ENCODE results near the gene TXNDC2.
"Not testable (repeated sequence)": the region's sequence is repeated elsewhere in the genome, so short reads cannot be mapped to it uniquely, and the experiment has no call there.

DNA sequence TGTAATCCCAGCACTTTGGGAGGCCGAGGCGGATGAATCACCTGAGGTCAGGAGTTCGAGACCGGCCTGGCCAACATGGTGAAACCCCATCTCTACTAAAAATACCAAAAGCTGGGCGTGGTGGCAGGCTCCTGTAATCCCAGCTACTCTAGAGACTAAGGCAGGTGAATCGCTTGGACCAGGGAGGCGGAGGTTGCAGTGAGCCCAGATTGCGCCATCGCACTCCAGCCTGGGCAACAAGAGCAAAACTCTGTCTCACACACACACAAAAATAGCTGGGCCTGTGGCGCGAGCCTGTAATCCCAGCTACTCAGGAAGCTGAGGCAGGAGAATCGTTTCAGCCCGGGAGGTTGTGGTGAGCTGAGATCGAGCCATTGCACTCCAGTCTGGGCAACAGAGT is 16.5 kb downstream of the TXNDC2 start:
- TF ChIP-seq, protein P1, sequence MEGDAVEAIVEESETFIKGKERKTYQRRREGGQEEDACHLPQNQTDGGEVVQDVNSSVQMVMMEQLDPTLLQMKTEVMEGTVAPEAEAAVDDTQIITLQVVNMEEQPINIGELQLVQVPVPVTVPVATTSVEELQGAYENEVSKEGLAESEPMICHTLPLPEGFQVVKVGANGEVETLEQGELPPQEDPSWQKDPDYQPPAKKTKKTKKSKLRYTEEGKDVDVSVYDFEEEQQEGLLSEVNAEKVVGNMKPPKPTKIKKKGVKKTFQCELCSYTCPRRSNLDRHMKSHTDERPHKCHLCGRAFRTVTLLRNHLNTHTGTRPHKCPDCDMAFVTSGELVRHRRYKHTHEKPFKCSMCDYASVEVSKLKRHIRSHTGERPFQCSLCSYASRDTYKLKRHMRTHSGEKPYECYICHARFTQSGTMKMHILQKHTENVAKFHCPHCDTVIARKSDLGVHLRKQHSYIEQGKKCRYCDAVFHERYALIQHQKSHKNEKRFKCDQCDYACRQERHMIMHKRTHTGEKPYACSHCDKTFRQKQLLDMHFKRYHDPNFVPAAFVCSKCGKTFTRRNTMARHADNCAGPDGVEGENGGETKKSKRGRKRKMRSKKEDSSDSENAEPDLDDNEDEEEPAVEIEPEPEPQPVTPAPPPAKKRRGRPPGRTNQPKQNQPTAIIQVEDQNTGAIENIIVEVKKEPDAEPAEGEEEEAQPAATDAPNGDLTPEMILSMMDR (conservative IDR thresholded peaks at IDR 0.05): not testable (repeated sequence)
- not testable (repeated sequence) for TF ChIP-seq ZFX (IDR thresholded peaks at IDR 0.05)

All from C4-2B (cell line).